SK-MEL-5 (cell line): Measurements from ENCODE around the gene NTM. TPM values are rescaled to one million over a fixed set of nuclear protein-coding genes. Genes with fewer than 3 reads are reported as not detected.

Source experiments
- DNase-seq: peaks from one replicate; pipeline ENCODE4 v3.0.0-alpha.2; 2016; ENCODE audit warnings: low read depth, low spot score
- in situ Hi-C: cut with HindIII; loops from 2 replicates; pipeline ENCODE4 v1.10.0; 2016; ENCODE audit warnings: low sequenced_read_pairs, high pct_unique_total_duplicates, low pct_unique_long_range_greater_than_20kb
- total RNA-seq: library from RNA; depleted of rRNA; stranded (reverse); fragments of >200 nt; shearing (Covaris generic); gene quantifications from 2 replicates; pipeline ENCODE4 v1.2.3, GENCODE V29; 2014

Gene NTM
- total RNA-seq, 1 experiment from 2014 or later, result 0.95 TPM

DNA sequence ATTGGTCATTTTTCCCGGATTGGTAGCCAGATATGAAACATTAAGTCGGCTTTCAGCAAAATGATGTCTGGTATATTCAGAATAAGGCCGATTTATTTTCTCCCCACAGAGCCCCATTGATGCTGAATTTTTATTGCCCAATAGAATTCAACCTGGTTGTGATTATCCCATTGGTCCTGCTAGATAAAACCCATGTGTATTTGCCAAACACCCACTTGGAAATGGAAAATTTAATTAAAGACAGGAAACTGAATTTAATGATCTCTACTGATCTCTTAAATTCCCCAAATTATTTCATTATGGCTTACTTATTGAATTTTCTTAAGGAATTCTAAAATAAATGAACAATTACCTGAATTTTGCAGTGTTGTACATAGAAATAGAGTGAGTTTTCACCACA, 609.8 kb downstream of the NTM start:
- in situ Hi-C loops, result no loop called here
- no peak for DNase-seq

DNA sequence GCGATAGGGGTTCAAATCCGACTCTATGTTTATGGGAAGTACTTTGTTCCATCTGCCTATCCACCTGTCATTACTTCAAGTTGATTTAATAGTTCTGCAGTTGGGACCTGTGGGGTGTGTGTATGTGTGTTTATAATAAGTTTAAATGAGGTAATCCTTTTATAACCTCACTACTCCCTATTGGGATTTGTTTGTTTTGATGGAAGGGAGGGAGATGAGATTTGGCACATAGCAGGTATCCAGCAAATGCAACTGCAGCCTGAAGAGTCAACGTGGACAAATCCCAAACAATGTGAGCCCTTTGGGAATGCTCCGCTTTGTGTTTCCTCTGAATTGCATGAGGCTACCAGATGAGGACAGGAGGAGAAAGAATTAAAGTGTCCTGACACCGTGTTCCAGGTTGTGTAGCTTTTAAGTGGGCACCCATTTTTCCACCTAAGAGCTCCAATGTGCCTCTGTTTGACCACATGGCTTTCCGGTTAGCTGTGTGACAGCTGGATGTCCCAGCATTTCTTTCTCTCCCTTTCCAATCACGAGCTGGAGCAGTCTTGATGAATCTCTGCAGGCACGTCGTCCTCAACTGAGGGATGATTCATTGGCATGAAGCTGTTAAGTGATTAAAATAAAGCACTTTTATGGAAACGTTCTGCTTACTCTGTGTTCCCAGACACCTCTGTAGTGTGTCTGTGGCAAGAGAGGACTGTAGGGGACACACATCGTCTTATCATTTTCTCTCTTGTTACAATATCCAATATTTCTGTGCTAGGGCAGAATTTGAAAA, 610.7 kb downstream of the NTM start:
- in situ Hi-C loops, result no loop called here
- DNase-seq, result no peak

DNA sequence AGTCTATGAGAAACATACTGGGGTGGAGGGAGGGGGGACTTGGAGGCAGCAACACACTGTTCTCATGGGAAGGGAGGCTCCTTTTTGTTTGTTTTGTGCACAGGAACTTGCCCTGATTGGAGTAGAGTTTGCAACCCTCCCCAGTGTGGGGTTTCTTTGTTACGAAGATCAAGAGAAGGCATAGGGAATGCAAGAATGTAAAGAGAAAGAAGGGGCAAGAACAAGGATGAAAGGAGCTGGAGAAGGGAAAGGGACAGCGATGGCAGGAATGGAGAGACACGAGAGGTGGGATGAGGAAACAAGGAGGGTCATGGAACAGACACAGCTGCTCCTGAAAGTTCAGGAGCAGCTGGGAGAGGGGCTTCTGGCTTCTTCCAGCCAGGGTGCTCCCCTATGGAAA, 611.7 kb downstream of the NTM start:
- no peak for DNase-seq
- in situ Hi-C loops, result no loop called here

DNA sequence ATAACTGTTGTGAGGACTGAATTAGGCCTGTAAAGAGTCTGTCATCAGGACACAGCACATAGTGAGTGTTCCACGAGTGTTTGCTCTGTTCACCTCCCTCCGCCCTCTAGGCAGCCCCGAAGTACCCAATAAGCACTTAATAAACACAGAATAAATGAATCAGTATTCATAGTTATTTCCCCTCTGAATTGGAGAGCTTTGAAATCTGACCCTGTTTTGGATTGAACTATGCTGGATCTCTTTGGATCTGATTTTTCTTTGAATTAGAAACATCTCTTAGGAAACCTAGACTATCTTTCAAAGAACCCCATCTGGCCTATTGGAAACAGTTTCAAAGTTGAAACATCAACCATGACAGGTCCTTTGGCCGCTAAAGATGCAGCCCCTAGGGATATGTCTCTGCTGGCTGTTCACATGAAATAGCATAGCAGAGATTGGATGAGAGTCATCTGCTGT, 615.5 kb downstream of the NTM start:
- no peak for DNase-seq
- in situ Hi-C loops, result no loop called here

DNA sequence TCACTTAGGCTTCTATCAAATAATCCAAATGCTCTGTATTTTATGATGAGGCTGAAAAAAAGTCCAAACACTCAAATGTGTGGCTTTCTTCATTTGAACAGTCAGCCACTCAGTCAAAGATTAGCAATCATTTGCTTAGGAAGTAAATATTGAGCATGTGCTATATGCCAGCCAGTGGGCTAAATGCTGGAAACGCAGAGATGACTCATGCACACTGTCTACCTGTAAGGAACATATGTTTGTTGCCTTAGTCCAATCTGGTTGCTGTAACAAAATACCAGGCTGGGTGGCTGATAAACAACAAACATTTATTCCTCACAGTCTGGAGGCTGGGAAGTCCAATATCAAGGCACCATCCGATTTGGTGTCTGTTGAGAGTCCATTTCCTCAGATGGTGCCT, 617.3 kb downstream of the NTM start:
- in situ Hi-C loops, result no loop called here
- no peak for DNase-seq

DNA sequence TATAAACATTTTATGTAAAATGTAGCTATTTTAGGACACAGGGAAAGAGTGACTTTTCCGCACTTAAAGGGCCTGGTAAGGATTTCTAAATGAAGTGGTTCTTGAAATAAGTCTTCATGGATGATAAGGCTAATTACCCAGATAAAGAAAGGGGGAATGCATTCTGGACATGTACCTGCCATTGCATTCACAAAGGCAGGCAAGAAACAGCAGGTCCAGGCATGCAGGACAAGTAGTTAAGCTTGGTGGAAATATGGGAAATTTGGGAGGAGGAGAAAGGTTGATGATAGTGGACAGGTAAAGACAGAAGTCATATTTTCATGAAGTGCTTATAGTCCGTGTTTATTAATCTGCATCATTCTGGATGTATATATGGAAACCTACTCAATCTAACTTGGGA, 621.2 kb downstream of the NTM start:
- no peak for DNase-seq
- in situ Hi-C loops, result no loop called here

DNA sequence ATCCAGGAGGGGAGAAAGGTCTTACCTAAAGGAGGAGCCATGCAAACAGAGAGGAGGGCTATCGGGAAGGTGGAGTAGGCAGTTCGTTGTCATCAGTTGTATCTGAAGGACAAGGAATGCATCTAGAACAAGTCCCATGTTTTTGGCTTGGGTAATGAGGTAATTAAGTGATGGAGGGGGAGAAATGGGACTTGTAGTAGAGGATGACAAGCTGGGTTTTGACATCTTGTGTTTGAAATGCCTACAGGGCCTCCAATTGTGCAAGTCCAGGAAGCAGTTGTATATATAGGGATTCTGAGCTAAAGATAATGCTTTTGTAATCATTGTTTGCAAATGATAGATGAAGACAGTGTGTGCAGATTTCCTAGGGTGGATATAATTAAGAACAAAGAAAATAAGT, 622.8 kb downstream of the NTM start:
- in situ Hi-C loops, result no loop called here
- no peak for DNase-seq

DNA sequence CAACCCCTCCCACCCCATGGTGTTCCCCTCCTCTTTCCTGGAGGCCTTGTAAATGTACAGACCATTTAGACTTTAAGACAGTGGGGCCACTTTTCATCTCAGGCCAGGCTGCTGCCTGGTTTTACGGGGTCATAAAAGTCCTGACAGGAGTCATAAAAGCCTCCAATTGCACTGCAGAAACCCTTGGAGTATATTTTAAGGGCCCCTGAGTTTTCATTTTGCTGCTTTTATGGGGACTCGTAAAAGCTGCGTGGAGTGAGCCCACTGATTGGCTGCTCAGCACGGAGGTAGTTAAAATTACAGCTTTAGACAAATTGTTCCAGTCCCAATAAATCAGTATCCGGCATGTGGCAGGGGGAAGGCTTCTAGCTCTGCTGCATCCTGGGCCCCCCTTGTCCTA, 627.6 kb downstream of the NTM start:
- in situ Hi-C loops, result no loop called here
- no peak for DNase-seq

DNA sequence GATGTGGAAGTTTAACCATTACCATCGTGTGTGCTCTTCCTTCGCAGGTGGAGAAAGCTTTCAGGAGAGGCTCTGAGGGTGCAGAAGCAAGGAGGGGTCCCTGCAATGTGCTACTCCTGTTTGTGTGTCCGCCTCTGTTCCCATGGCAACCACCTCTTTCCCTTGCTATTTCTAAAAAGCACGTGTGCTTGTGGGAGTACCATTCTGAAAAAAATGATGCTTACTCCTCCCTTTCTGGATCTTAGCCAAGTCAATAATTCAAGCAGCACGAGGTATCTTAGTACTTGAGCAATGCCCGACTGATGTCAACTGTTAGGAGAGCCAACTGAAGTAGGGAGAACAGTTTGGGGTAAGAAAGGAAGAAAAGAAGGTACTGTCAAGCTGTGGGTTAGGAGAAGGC, 628.7 kb downstream of the NTM start:
- no peak for DNase-seq
- in situ Hi-C loops, result no loop called here

DNA sequence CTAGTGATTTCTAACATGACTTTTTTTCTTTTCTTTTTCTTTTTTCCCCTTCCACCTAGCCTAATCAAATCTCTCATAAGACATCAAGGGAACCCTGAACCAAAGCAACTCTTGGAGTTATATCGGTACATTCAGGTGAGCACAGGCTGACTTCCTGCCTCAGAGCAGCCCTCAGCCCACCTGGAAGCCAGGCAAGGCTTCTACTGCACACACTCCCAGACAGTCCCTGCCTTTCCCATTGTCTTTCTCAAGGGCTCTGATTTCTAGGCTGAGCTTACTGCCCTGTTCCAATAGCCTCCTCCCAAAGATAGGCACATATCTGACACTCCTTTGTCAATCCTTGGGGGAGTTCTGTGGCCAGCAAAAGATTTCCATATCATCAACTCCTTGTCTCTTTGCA, 629.5 kb downstream of the NTM start:
- in situ Hi-C loops, result no loop called here
- no peak for DNase-seq

DNA sequence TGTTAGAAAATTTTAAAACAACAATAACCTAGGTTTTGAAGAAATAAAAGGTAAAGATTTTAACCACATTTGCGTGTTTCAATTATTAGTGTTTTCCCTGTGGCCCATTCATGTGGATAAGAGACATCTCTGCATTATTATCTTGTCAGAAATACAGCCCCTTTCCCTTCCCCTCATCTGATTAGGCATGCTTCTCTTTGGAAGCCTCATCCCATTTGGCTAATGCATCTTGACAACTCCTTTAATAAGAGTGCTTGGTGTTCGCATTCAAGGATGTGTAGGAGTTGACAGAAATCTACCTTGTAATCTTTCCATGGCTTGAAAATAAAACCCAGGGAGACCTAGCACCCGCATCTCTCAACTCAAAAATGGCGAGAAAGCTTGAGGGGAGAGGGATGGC, 635.5 kb downstream of the NTM start:
- no peak for DNase-seq
- in situ Hi-C loops, result no loop called here

DNA sequence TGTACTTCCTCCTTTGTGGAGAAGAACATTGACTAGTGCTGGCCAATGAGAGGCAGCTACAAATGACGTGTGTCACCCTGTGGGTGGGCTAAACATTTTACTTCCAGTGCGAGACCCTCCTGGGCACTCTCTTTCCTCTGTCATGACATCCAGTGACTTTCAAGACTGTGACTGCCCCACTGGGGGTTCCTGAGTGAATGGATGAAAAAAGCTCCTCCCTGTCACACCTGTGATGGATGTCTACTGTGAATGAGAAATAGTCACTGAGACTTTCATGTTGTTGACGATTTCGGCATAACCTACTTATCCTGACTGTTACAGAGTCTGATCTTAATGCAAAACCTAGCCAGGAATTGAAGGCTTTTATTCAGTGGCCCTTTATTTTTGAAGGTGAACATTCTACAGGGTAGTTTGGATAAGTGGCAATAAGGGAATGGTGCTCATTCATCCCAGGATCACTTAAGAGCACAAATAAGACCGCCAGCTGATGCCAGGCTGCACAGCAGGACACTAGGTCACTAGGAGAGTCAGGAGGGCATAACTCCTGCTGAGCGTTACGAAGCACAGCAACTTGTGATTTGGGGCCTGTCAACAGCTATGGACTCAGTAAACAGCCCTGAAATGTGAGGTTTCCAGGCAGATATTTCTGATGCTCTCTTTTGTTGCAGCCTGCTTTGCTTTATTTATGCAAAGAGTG, 636.6 kb downstream of the NTM start:
- DNase-seq, result no peak
- in situ Hi-C loops, result no loop called here

DNA sequence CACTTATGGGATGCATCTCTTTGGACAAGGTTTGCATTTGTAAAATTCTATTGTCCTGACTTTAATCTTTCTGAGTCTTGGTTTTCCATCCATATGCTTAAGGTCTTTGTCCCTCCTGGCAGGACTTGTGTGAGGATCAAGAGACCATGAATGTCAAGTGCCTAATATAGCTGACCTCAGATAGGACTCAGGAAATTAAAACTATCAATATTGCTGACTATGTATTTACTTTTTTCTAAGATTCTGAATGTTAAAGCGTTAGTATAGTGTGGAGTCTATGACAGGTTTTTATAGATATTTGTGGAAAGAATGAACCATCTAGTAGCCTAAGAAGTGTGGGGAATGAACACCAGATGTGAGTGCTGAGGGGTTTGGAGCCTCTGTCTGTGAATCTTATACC, 637.8 kb downstream of the NTM start:
- in situ Hi-C loops, result no loop called here
- no peak for DNase-seq

DNA sequence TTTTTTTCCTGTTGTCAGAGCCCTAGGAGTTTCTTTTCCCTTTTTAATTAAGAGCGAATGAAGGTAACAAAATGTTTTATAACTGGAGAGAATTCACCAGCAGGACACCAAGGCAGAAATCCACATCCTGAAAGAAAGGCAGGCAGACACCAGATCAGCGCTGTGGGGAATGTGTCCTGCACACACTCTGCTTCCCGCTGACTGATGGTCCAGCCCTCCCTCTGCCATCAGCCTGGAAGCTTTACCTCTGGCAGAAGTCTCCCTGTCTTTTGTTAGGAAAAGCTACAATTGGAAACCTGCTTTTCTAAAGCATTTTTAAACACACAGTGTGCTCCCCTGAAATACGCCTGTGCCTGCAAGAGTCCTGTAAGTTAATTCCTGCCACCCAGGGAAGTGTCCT, 638.5 kb downstream of the NTM start:
- in situ Hi-C loops, result no loop called here
- no peak for DNase-seq

DNA sequence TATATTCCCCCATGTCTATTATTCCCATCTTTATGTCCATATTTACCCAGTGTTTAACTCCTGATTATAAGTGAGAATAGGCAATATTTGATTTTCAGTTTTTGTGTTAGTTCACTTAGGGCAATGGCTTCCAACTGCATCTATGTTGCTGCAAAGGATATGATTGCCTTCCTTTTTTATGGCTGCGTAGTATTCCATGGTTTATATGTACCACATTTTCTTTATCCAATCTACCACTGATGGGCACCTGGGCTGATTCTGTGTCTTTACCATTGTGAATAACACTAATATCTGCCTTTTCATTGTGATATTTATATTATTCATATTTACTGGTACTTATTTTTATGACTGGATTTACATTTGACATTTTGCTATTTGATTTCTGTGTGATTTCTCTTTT, 649.6 kb downstream of the NTM start:
- in situ Hi-C loops, result no loop called here

DNA sequence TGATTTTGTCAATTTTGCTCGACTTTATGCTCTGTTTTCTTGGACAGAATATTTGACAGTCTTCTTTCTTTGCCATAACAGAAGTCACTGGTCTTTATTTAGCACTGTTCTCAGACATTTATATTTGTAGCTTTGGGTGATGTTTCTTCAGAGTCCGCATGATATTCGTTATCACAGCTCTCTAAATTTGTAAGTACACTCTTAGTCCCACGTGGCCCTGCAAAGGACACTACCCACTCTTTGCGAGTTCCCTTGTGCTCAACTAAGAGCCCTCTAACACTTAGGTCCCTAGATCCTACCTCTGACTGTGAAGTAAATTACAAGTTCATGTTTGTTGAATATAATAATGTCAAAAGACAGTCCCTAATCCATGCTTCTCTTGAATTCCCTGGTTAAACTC, 651.9 kb downstream of the NTM start:
- in situ Hi-C loops, result no loop called here
- DNase-seq, result no peak

More for the DNA sequence above, 649.6 kb downstream of the NTM start:
- no peak for DNase-seq

DNA sequence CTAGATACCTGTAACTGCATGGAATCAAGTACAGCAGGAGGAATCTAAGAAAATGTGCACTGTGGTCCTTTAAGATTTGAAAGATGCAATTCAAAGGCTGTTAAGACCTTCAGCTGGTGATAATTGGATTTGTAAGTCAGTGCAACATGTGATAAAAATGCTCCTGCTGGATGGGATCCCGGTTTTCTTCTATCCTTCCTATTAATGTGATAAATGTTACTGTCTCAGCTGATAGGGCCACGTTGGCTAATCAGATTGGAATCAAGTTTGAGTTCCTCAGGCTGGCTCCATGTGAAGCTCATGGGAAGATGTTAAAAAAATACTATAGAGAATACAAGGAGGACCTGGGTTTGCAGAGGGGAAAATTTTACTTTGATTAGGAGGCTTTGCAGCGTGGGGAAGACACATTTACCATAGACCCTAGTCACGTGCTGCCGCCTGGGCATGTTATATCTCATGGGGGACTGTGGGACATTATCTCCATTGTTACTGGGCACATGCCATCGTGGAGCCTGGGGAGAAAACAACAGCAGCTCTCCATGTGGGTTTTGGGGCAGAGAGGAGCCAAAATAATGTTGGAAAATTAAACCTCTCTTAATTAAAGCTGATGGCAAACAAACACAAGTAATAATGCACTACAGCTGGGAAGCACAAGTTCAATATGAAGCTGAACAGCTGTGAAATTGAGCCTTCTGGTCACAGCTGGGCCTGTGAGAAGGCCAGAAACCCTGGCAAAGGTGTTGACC, 652.5 kb downstream of the NTM start:
- DNase-seq, result no peak
- in situ Hi-C loops, result no loop called here

DNA sequence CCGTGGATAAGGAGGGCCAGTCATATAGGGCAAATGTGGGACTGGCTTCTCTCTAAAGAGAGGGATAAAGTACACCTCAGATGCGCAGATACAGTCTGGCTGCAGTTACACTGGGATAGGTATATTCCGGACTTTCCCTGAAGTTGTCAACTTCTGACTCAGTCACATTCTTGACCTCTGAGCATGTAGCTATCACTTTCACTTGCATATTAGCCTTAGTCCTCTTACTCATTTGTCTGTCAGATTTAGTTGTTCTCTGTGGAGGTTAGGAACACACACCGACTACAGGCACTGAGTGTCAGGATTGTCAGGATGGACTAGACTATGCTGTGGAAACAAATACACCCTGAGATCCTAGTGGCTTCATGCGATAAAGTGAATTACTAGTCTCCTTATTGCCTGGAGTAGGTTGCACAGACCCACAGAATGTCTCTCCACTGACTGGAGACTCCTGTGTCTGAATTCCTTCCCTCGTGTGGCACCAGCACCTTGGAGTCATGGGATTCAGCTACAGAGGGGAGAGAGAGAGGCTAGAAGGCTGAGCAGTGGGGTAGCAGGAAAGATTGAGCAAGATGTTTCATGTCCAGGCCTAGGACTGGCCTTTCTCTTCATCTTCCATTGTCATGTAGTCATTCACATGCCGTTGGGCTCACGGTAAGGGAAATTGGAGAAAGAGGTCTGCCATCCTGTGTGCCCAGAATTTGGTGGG, 654.3 kb downstream of the NTM start:
- no peak for DNase-seq
- in situ Hi-C loops, result no loop called here
